SK-N-DZ (cell line): ENCODE results near the gene MZF1.

ENCODE experiments used
- DNase-seq: peaks from one replicate; pipeline ENCODE4 v3.0.0-alpha.2; 2015; ENCODE audit warnings: low spot score
- small RNA-seq, 2 experiments: library from RNA; depleted of rRNA; stranded (forward); fragments of <200 nt; gene quantifications; one replicate each; pipeline ENCODE3, GENCODE V24; 2014

MZF1 gene

GRCh38 chr19:58514564-58515022 is 58.5 kb downstream of the MZF1 start:
- no peak for DNase-seq

GRCh38 chr19:58513694-58514563 is 59.2 kb downstream of the MZF1 start:
- DNase-seq: no peak

GRCh38 chr19:58513213-58513693 is 59.9 kb downstream of the MZF1 start:
- no peak for DNase-seq

Small RNA genes lying within 50 kb of the gene (small RNA-seq; reads per million reads assigned to genes)
- 0.08 to 0.31 reads per million in 2 experiments for gene MIR6807
- 0 reads per million in 2 experiments for gene RN7SL525P
